DMS153 treated with DMSO at 0.1 percent for 48 hours (cell line): ENCODE measurements around the gene EEF2.

Experiments
- DNase-seq: peaks from one replicate; lab custom pipeline; 2025; ENCODE audit not compliant: unreplicated experiment; lab: John Stamatoyannopoulos, UW

EEF2 gene

DNA sequence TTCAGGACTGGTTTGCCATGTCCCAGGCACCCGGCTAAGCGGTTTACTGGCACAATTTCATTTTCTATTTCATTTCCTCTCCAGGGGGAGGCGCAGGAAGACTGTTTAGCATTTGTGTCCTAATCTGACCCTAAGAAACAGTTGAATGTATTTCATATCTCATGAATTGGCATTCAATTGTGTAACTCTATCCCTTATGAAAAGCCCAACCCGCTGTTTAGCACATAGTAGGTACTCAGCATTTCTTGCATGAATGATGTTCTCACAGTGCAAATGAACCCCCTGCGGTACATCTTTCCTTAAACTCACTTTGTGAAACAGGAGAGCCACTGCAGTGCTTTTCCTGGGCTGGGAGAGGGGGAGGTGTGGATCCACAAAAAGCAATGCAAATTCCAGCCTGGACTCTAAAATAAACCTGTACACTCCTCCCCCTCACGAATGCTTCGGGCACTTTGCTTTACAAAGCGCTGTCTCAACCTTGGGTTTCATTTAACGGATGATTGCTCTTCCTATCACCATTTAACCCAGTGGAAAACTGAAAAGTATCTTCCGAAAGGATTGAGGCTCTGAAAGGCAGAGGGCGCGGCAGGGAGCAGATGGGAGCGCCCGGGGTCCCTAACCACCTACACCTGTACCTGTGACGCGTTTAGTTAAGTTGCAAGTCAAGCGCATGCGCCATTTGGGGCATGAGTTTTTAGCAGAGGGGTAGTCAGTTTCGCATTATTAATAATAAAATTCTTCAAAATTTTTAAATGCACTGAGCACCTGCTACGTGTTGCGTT, 1.2 kb upstream of the EEF2 start:
- DNase-seq: peak; percentile 89

DNA sequence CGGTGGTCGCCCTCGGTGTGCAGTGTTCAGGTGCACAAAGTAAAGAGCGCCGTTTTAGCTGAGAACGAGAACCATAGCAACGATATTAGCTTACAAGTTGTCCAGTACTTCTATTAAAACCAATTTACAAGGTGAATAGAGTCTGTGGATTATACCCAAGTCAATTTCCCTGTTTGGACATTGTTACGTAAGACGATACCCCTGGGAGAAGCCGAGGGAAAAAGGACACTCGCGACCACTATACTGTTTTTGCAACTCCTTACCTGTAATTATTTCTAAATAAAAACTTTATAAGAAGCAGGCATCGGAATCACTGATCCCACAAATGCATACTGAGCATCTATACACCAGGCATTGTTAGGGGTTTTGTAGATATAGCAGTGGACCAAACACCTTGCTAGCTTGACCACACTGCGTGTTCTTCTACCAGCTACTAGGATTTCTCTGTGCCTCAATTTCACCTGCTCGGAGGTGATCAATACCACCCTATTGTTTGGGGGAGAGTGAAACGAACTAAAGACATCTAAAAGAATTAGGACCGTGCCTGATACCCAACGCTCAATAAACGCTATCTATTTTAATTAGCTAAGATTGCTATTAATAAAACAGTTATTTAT, 488 bp upstream of the EEF2 start:
- peak; percentile 80 for DNase-seq

DNA sequence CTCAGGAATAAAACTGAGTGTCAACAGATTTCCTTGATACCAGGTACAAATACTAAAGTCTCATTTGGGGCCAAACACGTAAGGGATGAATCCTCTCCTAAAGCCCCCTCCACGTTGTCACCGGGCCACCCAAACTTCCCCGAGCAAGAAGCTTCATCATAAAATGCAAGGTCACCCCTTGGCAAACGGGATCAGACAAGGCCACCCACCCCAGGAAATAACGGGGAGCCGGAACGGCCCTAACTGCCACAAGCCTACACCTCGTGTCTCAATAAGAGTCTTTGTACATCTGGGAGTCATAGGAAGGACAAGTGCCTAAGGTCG, 717 bp downstream of the EEF2 start:
- no peak for DNase-seq

DNA sequence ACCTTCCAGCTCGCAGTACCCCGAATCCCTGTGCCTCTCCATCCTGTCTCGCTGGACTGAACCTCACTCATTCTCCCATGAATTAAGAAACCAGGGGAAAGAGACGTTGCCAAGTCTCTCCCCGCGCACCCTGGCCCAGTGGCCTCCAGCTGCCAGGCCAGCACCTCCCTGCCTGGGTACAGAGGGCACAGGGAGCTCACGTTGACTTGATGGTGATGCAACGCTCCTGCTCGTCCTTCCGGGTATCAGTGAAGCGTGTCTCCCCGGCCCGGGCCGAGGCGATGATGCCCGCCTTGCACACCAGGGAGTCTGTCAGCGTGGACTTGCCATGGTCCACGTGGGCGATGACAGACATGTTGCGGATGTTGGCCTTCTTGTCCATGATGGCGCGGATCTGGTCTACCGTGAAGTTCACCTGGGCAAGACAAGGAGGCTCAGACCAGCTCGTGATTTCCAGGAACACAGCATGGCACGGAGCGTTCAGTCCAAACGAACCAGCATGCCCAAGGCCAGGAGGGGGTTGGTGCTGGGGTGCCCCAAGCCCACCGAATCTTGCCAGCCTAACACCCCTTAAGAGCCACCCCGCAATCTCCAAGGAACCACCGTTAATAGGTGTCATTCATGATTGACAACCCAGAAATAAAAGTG, 1.2 kb downstream of the EEF2 start:
- no peak for DNase-seq

DNA sequence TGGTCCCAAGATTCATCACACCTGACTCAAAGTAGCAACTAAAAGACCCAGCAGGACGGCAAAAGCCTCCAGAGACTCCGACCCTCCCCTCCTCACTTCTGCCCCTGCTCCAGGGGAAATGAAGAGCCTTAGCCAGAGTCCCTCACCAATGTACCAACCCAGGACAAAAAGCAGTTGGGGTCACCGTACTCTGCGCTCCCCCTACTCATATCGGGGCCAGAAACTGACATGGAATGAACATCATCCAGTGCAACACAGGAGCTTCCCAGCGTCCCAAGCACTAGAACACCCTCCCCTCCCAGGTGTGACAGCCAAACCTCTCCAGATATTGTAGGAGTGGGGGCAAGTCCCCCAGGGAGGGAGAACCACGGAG, 1.7 kb downstream of the EEF2 start:
- no peak for DNase-seq

DNA sequence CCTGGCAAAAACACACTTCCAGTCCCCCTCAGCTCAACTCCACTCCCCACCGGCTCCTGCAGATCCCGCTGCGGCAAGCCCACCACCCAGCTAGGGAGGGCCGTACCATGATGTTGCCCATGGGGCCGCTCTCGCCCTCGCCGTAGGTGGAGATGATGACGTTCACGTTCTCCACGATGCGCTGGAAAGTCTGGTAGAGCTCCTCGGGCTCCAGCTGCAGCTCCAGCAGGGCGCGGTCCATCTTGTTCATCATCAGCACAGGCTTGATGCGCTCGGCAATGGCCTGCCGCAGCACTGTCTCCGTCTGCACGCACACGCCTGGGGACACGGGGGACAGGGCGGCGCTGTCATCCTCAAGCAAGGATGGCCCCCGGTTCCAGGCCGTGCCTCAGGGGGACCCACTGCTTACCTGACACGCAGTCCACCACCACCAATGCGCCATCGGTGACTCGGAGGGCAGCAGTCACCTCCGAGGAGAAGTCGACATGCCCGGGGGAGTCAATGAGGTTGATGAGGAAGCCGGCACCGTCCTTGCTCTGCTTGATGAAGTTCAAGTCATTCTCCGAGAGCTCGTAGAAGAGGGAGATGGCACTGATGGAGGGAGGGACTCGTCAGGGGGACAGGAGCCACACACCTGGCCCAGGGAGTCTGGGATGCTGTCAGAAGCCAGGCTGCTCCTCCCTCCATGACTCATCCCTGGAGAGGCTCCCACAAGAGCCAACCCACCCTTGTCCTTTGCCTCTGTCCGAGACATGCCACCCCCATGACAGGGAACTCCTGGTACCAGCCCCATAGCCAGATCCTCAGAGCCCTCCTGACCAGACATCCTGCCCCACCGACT, 2.3 kb downstream of the EEF2 start:
- DNase-seq: no peak

DNA sequence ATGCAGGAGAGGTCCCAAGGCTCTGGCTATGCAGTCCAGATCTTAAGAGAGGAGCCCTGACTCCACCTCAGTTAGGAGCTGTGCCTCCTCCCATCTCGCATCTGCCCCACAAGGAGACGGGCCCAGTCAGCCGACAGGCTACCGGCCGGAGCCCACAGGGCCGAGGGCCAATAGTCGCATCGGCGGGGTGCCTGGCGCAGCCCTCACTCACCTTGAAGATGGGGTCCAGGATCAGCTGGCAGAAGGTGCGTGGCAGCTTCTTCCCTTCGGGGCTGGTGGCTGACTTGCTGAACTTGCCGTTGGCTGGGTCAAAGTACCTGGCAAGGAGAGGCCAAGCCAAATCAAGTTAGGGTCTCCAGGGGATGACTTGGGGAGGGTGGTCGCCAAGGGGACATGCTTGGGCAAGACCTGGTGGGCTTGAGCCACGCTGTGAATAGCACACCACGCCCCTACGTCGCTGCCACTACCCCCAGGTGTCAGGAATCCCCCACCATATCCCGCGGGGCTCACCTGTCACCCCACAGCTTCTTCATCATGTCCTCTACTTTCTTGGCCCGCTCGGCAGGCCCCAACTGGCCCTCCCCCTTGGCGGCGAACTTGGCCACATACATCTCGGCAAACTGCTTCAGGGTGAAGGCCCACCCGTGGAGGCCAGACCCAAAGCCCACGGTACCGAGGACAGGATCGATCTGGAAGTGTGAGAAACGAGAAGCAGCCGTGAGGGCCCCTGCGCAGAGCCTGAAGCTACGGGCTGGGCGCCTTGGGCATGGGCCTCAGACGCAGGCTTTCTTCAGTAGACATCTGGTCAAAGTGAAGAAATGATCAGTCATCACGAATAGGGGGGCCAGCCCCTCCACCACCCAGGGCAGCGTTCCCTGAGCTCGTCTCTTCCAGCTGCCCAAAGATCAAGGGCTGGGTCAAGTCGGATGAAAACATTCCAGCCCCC, 3.3 kb downstream of the EEF2 start:
- no peak for DNase-seq

DNA sequence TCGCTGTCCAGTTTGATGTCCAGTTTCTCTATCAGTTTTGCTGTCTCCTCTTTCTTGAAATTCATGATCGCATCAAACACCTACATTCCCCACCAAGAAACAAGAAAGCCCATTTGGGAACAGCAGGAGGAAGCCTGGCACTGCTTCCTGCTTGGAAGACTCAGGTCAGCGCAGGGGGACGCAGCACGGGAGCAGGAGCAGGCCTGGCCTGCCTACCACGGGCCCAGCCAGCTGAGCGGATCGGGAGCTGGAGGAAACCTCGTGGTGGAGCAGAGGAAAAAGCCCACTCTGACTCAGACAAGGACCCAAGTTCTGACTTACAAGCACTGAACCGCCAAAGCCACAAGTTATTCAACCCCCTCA, 3.9 kb downstream of the EEF2 start:
- DNase-seq: no peak

DNA sequence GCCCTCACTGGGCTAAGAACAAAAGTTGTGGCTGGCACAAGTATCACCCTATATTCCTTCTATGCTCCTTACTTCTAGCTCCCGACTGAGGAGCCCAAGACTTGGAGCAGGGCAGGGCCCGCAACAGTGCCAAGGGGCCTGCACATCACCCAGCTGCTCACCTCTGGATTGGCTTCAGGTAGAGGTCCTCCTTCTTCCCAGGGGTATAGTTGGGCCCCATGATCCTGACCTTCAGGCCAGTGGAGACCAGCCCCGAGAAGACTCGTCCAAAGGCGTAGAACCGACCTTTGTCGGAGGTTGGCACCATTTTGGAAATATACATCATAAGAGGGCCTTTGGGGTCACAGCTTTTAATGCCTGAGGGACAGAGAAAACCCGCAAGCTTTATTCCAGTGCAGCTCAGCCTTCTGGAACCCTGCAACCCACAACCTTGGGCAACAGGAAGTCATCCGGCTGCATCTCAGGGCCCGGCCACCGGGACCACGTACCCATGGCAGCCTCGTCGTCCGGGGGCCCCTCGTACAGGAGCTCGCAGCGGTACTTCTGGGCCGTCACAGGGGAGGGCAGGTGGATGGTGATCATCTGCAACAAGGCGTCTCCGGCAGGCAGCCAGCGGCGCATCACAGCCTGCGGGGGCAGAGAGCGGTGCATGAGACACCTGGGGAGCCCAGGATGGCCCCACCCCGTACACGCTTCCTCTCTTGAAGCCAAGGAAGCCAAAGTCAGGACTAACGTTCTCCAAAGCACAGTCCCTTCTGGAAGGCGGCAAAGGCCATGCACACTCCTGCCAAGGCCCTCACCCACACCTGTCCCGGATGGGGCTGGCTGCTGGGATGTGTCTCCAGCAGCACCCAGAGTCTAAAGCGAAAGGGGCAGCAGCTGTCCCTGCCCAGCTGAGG, 4.7 kb downstream of the EEF2 start:
- DNase-seq: no peak

DNA sequence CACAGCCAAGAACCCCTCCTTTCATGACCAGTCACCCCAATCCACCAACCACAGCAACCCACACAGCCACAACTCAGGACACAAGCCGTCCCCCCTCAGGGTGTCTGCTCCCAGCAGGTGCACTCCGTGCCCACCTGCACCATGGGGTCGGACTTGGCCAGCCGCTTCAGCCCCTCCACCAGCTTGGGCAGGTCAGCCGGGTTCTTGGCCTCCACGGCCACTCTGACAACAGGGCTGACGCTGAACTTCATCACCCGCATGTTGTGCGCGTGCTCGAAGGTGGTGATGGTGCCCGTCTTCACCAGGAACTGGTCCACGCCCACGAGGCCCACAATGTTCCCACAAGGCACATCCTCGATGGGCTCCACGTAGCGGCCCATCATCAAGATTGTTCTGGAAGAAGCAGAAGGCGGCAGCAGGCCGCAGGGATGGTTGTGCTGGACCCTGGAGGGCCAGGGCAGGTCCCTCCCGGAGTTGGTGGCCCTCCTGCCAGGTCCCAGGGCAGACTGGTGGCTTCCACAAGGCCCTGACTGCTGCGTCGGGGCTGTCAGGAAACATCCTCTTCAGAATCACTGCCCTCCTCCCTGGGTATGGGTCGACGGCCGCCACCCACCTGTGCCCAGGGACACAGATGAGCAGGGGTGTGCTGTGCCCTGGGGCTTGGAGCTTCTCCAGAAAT, 5.5 kb downstream of the EEF2 start:
- DNase-seq: no peak

DNA sequence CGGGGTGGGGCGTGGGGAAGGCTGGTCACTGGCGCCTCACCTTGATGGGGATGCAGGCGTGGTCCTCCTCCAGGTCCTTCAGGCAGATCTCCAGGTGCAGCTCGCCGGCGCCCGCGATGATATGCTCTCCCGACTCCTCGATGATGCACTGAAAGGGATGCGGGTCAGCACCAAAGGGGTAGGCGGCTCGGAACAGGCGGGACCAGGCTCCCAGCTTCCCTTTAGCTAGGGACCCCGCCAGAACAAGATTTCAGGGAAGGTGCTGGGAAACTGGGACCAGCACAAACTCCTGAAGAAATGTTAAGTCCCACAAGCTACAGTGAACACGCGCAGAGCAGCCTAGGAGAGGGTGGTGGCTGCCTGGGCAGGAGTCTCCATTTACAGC, 6.0 kb downstream of the EEF2 start:
- no peak for DNase-seq

DNA sequence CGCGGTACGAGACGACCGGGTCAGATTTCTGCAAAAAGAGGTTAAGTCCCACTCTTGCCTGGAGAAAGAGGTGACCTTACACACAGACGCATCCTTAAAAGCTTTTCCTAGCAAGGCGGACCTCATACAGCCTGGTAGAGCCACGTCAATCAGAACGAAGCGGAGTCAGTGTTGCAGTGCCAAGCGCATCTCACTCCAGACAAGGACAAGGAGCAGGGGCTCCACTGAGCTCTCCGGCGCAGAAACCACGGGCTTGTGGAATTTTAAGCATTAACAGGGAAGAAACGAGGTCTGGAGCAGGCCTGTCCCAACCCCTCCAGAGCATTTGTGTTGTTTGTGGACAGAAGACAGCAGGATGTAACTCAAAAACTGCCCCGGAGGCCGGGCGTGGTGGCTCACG, 7.1 kb downstream of the EEF2 start:
- DNase-seq: no peak

DNA sequence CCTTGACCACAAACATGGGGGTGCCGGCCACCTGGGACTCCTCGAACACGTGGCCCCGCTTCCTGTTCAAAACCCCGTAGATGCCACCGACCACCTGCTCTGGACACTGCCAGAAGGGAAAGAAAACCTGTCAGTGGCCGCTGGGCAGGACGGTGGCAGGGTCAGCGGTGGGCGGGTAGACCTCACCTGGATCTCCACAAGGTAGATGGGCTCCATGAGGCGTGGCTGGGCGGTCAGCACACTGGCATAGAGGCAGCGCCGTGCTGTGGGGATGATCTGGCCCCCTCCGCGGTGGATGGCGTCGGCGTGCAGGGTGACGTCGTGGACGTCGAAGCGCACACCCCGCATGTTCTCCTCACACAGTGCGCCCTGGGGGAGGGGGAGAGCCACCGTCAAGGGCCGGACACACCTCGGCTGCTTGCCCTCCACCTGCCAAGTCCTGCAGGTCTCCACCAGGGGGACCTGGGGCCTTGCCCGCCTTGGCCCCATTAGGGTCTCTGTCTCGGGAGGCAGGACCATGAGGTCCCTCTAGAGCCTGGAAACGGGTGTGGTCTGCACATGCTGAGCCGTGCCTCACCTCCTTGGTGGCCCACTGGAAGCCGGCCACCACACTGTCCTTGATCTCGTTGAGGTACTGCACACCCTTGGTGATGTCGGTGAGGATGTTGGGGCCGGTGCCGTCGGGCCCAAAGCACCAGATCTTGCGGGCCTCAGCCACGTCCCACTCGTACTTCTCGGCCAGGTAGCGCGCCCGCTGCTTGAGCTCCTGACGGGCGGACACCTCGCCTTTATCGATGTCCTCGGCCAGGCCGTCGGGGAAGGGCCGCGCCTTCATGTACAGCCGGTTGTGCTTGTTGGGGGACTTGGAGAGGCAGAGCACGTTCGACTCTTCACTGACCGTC, 7.8 kb downstream of the EEF2 start:
- no peak for DNase-seq

DNA sequence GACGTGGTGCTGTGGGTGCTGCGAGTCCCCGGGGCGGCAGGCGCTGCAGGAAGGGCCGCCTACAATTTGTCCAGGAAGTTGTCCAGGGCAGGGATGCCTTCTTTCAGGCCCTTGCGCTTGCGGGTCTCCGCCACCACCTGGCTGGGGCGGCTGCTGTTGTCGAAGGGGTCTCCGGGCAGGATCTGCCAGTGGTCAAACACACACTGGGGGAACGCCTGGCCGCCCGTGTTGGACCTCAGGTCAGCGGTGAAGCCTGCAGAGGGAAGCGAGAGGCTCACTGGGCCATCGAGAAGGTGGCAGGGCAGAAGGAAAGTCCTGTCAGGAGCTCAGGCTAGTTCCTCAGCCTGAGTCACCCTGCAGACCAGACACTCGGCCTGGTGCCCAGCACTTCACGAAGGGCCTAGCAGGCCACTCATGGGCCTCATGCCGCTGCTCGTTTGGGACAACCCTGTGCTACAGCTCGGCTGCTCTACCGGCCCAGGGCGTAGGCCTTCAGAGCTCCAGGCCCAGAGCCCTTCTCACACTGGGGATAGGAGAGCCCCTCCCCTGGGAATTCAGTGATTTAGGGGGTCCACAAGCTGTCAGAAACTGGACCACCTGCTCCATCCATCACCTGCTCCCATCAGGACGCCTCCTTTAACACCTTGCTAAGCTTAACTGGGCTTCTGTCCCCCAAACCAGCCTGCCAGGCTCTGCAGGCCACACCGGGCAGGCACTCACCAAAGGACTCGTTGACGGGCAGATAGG, 8.6 kb downstream of the EEF2 start:
- DNase-seq: no peak

DNA sequence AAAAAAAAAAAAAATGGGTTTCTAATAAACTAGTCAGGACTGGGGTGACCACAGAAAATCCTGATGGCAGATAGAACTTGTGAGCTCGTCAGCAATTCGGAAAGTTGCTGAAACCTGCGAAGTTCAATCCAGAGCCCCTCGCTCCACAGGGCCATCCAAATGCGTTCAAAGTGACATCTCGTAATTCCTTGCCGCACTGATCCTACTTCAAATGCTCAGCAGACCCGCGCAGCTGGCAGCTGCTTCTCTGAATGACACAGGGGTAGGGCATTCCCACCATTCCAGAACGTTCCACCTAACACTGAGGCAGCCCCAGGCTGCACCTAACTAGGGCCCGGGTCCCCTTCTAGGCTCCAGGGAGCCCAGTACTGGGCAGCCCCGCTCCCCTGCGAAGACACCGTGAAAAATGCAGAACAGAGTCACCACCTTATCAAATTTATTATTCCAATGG, 9.6 kb downstream of the EEF2 start:
- no peak for DNase-seq

DNA sequence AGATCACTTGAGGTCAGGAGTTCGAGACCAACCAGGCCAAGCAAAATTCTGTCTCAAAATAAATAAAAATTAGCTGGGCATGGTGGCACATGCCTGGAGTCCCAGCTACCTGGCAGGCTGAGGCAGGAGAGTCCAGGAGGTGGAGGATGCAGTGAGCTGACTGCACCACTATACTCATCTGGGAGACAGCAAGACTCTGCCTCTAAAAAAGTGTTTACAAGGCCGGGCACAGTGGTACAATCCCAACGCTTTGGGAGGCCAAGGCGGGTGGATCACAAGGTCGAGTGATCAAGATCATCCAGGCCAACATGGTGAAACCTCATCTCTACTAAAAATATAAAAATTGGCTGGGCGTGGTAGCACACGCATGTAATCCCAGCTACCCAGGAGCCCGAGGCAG, 10.1 kb downstream of the EEF2 start:
- no peak for DNase-seq

DNA sequence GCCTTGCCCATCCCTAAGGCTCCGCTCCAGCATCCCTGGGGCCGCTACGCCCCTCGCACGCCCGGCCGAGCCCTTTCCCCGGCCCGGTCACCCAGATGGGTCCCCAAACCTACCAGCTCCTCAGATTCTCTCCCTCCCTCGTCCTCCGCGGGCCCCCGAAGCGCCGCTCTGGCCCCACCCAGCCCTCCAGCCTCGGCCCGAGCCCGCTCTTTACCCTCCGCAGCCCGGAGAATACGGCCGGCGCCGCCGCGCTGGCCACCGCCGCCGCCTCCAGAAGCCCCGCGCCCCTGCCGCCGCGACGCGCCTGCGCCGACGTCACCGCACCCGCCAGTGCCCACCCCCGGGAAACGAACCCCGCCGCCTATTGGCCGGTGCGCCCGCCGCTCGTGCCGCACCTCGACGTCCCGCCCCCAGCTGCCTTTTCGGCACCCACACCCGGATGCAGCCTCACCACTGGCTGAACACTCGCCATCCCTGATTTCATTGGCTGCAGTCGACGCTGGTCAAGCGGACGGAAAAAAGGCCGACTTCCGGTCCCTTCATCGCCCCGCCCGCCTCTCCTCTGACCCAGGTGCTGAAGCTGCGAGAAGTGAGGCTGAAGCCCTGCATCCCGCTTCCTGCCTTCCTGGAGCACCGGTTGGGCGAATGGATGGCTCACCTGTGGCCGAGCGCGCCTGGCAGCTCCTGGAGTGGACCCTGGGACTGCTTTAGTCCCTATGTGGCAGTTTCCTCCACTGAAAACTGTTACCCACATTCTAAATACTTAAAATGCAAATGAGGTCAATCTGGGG, 14.3 kb downstream of the EEF2 start, which contains the start of gene DAPK3:
DAPK3 (minus strand) TSS at position 292 of the 791 bp plus-strand sequence. CDS start 1,364 bp downstream, outside the sequence.
- peak; percentile 94 for DNase-seq
